OCI-LY1 (cell line): ENCODE results near the gene CRHR1.

Source experiments
- H2AFZ ChIP-seq: fragments of 200-600 bp; sonication (generic), shearing (Covaris generic); 2 replicates; pipeline ENCODE4 v1.6.0; 2014; ENCODE audit warnings: antibody characterized with exemption, mild to moderate bottlenecking, low read length
- H3F3A ChIP-seq: fragments of 200-600 bp; sonication (generic), shearing (Covaris generic); 2 replicates; pipeline ENCODE4 v1.6.0; 2014; ENCODE audit warnings: mild to moderate bottlenecking, antibody characterized with exemption, low read length, moderate library complexity; ENCODE audit not compliant: insufficient read depth
- H3K27ac ChIP-seq: fragments of 200-600 bp; sonication (generic); 2 replicates; pipeline ENCODE4 v1.5.1; 2014; ENCODE audit warnings: low read length, mixed run types, mild to moderate bottlenecking, low read depth; ENCODE audit not compliant: poor library complexity, severe bottlenecking
- H3K27me3 ChIP-seq: fragments of 200-600 bp; sonication (generic); 2 replicates; pipeline ENCODE4 v1.6.0; 2014; ENCODE audit warnings: antibody characterized with exemption, mild to moderate bottlenecking, low read length, moderate library complexity; ENCODE audit not compliant: insufficient read depth
- H3K36me3 ChIP-seq: fragments of 200-600 bp; sonication (generic); 2 replicates; pipeline ENCODE4 v1.6.1; 2014; ENCODE audit warnings: mild to moderate bottlenecking, antibody characterized with exemption, low read length, moderate library complexity, mixed read lengths; ENCODE audit not compliant: insufficient read depth
- H3K4me1 ChIP-seq: fragments of 200-600 bp; sonication (generic); 2 replicates; pipeline ENCODE4 v1.5.1; 2014; ENCODE audit warnings: mild to moderate bottlenecking, low read length, moderate library complexity; ENCODE audit not compliant: insufficient read depth, severe bottlenecking
- H3K4me2 ChIP-seq: fragments of 200-600 bp; sonication (generic), shearing (Covaris generic); 2 replicates; pipeline ENCODE4 v1.6.1; 2014; ENCODE audit warnings: low read length
- H3K4me3 ChIP-seq: fragments of 200-600 bp; sonication (generic); 2 replicates; pipeline ENCODE4 v1.5.1; 2014; ENCODE audit warnings: low read length, low read depth, mild to moderate bottlenecking, mixed read lengths; ENCODE audit not compliant: poor library complexity, severe bottlenecking
- H3K79me2 ChIP-seq: fragments of 200-600 bp; shearing (Covaris generic); 2 replicates; pipeline ENCODE4 v1.6.1; 2016; ENCODE audit warnings: mixed run types, low read length, mixed read lengths; ENCODE audit not compliant: insufficient read depth
- H3K9ac ChIP-seq: fragments of 200-600 bp; sonication (generic), shearing (Covaris generic); 2 replicates; pipeline ENCODE4 v1.6.1; 2014; ENCODE audit warnings: mild to moderate bottlenecking, low read length, mixed read lengths
- H3K9me2 ChIP-seq: fragments of 200-600 bp; sonication (generic), shearing (Covaris generic); 2 replicates; pipeline ENCODE4 v1.6.1; 2014; ENCODE audit warnings: low read depth, mild to moderate bottlenecking, low read length, mixed read lengths
- H3K9me3 ChIP-seq: fragments of 200-600 bp; shearing (Covaris generic); 2 replicates; pipeline ENCODE4 v1.6.1; 2014; ENCODE audit warnings: low read length, mixed read lengths
- H4K20me1 ChIP-seq: fragments of 200-600 bp; sonication (generic), shearing (Covaris generic); 2 replicates; pipeline ENCODE4 v1.6.0; 2016; ENCODE audit warnings: mild to moderate bottlenecking, low read length; ENCODE audit not compliant: insufficient read depth
- EZH2 ChIP-seq: fragments of 200-600 bp; sonication (generic), shearing (Covaris generic); IDR thresholded peaks from 2 replicates; pipeline ENCODE4 v1.8.0; 2017; ENCODE audit warnings: borderline replicate concordance, mixed run types, mild to moderate bottlenecking, antibody characterized with exemption, low read length, moderate library complexity, mixed read lengths
- TF ChIP-seq, protein P1 (sequence below): fragments of 200-600 bp; sonication (generic), shearing (Covaris generic); IDR thresholded peaks from 2 replicates; pipeline ENCODE4 v1.5.1; 2017; ENCODE audit warnings: mild to moderate bottlenecking, antibody characterized with exemption, low read length, moderate library complexity, mixed read lengths

The CRHR1 gene

DNA sequence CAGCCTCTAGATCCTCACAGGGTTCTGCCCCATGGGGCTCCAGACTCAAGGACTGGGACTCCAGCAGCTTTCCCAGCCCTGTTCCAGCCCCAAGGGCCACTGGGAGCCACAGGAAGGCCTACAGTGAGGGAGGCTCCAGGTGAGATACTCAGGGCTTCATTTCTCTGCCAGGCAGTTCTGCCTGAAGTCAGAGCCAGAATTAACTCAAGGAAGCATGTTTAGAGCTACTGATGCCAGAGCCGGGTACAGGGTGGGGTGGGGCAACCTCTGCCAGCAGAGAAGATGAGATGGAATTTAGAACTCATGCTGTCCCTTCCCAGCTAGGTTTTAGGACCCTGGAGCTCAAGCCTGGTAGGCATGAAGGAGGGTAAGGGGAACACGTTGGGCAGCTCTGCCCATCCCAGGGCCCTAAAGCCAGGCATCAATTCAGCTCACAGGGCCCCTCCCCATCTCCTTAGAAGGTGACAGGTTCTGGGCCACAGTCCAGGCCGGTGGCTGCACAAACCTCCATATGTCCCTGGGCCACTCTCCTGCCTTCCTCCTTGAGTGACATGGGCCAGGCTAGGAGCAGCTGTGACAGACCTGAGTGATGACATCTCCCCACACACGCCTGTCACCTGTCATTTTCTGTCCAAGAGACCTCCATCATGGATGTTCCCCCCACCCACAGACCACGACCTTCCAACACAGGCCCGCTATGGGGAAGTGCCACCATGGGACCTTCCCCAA, 36.1 kb downstream of the CRHR1 start:
- Histone ChIP-seq H3K27ac (no peak overlapping the region), H3K4me2 (no peak overlapping the region), H3K36me3 (no peaks in the 10 kb centered on the region), H3K79me2 (no peaks in the 10 kb centered on the region), H3K4me3 (no peak overlapping the region), H3K9ac (no peak overlapping the region), H3F3A (no peaks in the 10 kb centered on the region), H3K4me1 (no peaks in the 10 kb centered on the region), H3K27me3 (no peaks in the 10 kb centered on the region; the same call in 1 of the 2 replicates), H3K9me2 (no peaks in the 10 kb centered on the region), H3K9me3 (no peaks in the 10 kb centered on the region), H4K20me1 (no peaks in the 10 kb centered on the region), H2AFZ (no peak overlapping the region)
- TF ChIP-seq EZH2: no peak
- TF ChIP-seq, protein P1, sequence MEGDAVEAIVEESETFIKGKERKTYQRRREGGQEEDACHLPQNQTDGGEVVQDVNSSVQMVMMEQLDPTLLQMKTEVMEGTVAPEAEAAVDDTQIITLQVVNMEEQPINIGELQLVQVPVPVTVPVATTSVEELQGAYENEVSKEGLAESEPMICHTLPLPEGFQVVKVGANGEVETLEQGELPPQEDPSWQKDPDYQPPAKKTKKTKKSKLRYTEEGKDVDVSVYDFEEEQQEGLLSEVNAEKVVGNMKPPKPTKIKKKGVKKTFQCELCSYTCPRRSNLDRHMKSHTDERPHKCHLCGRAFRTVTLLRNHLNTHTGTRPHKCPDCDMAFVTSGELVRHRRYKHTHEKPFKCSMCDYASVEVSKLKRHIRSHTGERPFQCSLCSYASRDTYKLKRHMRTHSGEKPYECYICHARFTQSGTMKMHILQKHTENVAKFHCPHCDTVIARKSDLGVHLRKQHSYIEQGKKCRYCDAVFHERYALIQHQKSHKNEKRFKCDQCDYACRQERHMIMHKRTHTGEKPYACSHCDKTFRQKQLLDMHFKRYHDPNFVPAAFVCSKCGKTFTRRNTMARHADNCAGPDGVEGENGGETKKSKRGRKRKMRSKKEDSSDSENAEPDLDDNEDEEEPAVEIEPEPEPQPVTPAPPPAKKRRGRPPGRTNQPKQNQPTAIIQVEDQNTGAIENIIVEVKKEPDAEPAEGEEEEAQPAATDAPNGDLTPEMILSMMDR: no peak

DNA sequence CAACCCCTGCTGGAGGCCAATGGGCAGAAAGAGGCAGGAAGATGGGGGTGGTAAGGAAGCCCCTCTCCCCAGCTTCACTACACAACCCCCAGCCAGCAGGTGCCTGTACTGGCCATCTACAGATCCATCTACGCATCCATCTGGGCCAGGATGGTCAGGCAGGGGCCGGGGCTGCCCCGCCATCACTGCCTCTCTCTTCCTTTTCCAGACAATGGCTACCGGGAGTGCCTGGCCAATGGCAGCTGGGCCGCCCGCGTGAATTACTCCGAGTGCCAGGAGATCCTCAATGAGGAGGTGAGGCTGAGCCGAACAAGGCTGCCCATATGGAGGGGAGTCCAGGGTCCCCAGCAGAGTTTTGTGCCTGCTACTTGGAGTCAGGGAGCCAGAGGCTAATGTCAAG, 37.0 kb downstream of the CRHR1 start:
- TF ChIP-seq, protein P1: no peak
- no peak for TF ChIP-seq EZH2
- Histone ChIP-seq H3K9ac (no peak overlapping the region), H3K4me2 (no peak overlapping the region), H3K36me3 (no peaks in the 10 kb centered on the region), H3K27ac (no peak overlapping the region), H4K20me1 (no peaks in the 10 kb centered on the region), H3K4me3 (no peak overlapping the region), H3K9me3 (no peaks in the 10 kb centered on the region), H3K79me2 (no peaks in the 10 kb centered on the region), H3K4me1 (no peaks in the 10 kb centered on the region), H3K27me3 (peaks cover 4% of the 10 kb centered on the region; the same call in 1 of the 2 replicates), H2AFZ (no peak overlapping the region), H3K9me2 (no peaks in the 10 kb centered on the region), H3F3A (no peaks in the 10 kb centered on the region)

DNA sequence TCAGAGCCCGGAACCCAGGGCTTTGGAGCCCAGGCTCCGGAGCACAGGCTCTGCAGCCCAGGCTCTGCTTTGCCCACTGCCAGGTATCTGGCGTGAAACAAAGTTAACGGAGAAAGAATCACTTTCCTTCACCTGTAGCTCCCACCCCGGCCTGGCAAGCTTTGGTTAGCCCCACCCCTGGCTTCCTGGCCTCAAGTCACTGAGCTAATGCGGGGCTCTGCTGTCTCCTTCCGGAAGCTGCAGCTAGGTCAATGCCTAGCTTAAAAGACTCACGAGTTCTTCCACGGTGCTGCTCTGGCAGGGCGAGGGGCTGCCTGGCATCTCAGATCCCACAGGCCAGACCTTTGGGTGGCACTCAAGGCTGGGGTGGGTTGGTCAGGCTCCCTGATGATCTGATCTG, 39.5 kb downstream of the CRHR1 start:
- Histone ChIP-seq H3K9ac (no peak overlapping the region), H3K27me3 (peaks cover 4% of the 10 kb centered on the region; the same call in 1 of the 2 replicates), H4K20me1 (no peaks in the 10 kb centered on the region), H3K27ac (no peak overlapping the region), H3K4me2 (no peak overlapping the region), H3K9me2 (no peaks in the 10 kb centered on the region), H3K4me3 (no peak overlapping the region), H3F3A (no peaks in the 10 kb centered on the region), H3K36me3 (no peaks in the 10 kb centered on the region), H3K79me2 (no peaks in the 10 kb centered on the region), H3K9me3 (no peaks in the 10 kb centered on the region), H2AFZ (no peak overlapping the region), H3K4me1 (no peaks in the 10 kb centered on the region)
- TF ChIP-seq, protein P1: no peak
- no peak for TF ChIP-seq EZH2
